Effector memory CD4-positive, alpha-beta T cell (primary cell): ENCODE results near the gene GOLPH3.

Experiments
- DNase-seq, 3 donors: peaks; one replicate each; pipeline ENCODE4 v3.0.0-alpha.2; 2020
- H3K27ac ChIP-seq: 2 replicates; pipeline ENCODE4 v1.7.0; 2013; ENCODE audit warnings: mild to moderate bottlenecking, low read length, moderate library complexity; ENCODE audit not compliant: insufficient read depth, poor library complexity, severe bottlenecking
- H3K27me3 ChIP-seq: replicated peaks from 2 replicates; pipeline ENCODE4 v1.7.0; 2013; ENCODE audit warnings: mild to moderate bottlenecking, low read length; ENCODE audit not compliant: insufficient read depth, control insufficient read depth, poor library complexity, severe bottlenecking
- H3K36me3 ChIP-seq: 2 replicates; pipeline ENCODE4 v1.7.0; 2013; ENCODE audit warnings: mild to moderate bottlenecking, low read length, moderate library complexity; ENCODE audit not compliant: control insufficient read depth, insufficient read depth
- H3K4me1 ChIP-seq: 2 replicates; pipeline ENCODE4 v1.7.0; 2013; ENCODE audit warnings: low read length, mild to moderate bottlenecking; ENCODE audit not compliant: control insufficient read depth, insufficient read depth, poor library complexity, severe bottlenecking
- H3K4me3 ChIP-seq: 2 replicates; pipeline ENCODE4 v1.7.0; 2013; ENCODE audit warnings: low read length, low read depth, mild to moderate bottlenecking; ENCODE audit not compliant: insufficient read depth, poor library complexity, severe bottlenecking
- H3K9me3 ChIP-seq: 2 replicates; pipeline ENCODE4 v1.7.0; 2013; ENCODE audit warnings: mild to moderate bottlenecking, low read length, moderate library complexity; ENCODE audit not compliant: control insufficient read depth

The GOLPH3 gene

GRCh38 chr5:32143617-32144377 lies 30.3 kb downstream of the GOLPH3 start:
- Histone ChIP-seq H3K27me3 (no peaks in the 10 kb centered on the region), H3K4me1 (peaks cover 2% of the 10 kb centered on the region), H3K27ac (no peak overlapping the region), H3K36me3 (no peaks in the 10 kb centered on the region), H3K9me3 (no peaks in the 10 kb centered on the region), H3K4me3 (no peak overlapping the region)
- no peak for DNase-seq

GRCh38 chr5:32138839-32139493 lies 35.2 kb downstream of the GOLPH3 start:
- H3K9me3 ChIP-seq, result no peaks in the 10 kb centered on the region
- no peaks in the 10 kb centered on the region for H3K27me3 ChIP-seq
- peaks cover 2% of the 10 kb centered on the region for H3K4me1 ChIP-seq
- peaks cover 7% of the 10 kb centered on the region for H3K36me3 ChIP-seq
- DNase-seq, result no peak
- H3K27ac ChIP-seq, result no peak overlapping the region
- H3K4me3 ChIP-seq, result no peak overlapping the region

- Histone ChIP-seq H3K27me3 (no peaks in the 10 kb centered on the region), H3K4me3 (no peak overlapping the region), H3K9me3 (no peaks in the 10 kb centered on the region), H3K36me3 (peaks cover 12% of the 10 kb centered on the region), H3K27ac (no peak overlapping the region), H3K4me1 (peaks cover 2% of the 10 kb centered on the region)
- no peak for DNase-seq
Measured at GRCh38 chr5:32136342-32136741, 37.8 kb downstream of the GOLPH3 start.

- Histone ChIP-seq H3K4me1 (peaks cover 2% of the 10 kb centered on the region), H3K9me3 (no peaks in the 10 kb centered on the region), H3K27ac (no peak overlapping the region), H3K4me3 (no peak overlapping the region), H3K27me3 (no peaks in the 10 kb centered on the region), H3K36me3 (peaks cover 12% of the 10 kb centered on the region)
- DNase-seq, result no peak
Measured at GRCh38 chr5:32135086-32135485, 39.0 kb downstream of the GOLPH3 start.

- no peak for DNase-seq
- Histone ChIP-seq H3K9me3 (no peaks in the 10 kb centered on the region), H3K27ac (no peak overlapping the region), H3K4me3 (no peak overlapping the region), H3K36me3 (peaks cover 12% of the 10 kb centered on the region), H3K27me3 (no peaks in the 10 kb centered on the region), H3K4me1 (no peaks in the 10 kb centered on the region)
Measured at GRCh38 chr5:32132757-32133156, 41.4 kb downstream of the GOLPH3 start.

GRCh38 chr5:32131604-32132003 lies 42.5 kb downstream of the GOLPH3 start:
- no peaks in the 10 kb centered on the region for H3K9me3 ChIP-seq
- no peaks in the 10 kb centered on the region for H3K27me3 ChIP-seq
- peaks cover 14% of the 10 kb centered on the region for H3K36me3 ChIP-seq
- H3K4me1 ChIP-seq, result no peaks in the 10 kb centered on the region
- no peak overlapping the region for H3K27ac ChIP-seq
- H3K4me3 ChIP-seq, result no peak overlapping the region
- no peak for DNase-seq

GRCh38 chr5:32130865-32131264 lies 43.3 kb downstream of the GOLPH3 start:
- H3K9me3 ChIP-seq, result no peaks in the 10 kb centered on the region
- H3K36me3 ChIP-seq, result peaks cover 21% of the 10 kb centered on the region
- H3K27me3 ChIP-seq, result no peaks in the 10 kb centered on the region
- H3K27ac ChIP-seq, result no peak overlapping the region
- no peaks in the 10 kb centered on the region for H3K4me1 ChIP-seq
- DNase-seq, result no peak
- H3K4me3 ChIP-seq, result no peak overlapping the region

GRCh38 chr5:32129074-32129598 lies 45.0 kb downstream of the GOLPH3 start:
- DNase-seq, result no peak
- Histone ChIP-seq H3K4me1 (no peaks in the 10 kb centered on the region), H3K36me3 (peaks cover 19% of the 10 kb centered on the region), H3K9me3 (no peaks in the 10 kb centered on the region), H3K27ac (no peak overlapping the region), H3K27me3 (no peaks in the 10 kb centered on the region), H3K4me3 (no peak overlapping the region)

GRCh38 chr5:32127711-32128110 lies 46.4 kb downstream of the GOLPH3 start:
- H3K4me1 ChIP-seq, result no peaks in the 10 kb centered on the region
- DNase-seq, result no peak
- H3K27me3 ChIP-seq, result no peaks in the 10 kb centered on the region
- H3K4me3 ChIP-seq, result no peak overlapping the region
- peaks cover 22% of the 10 kb centered on the region for H3K36me3 ChIP-seq
- H3K9me3 ChIP-seq, result no peaks in the 10 kb centered on the region
- no peak overlapping the region for H3K27ac ChIP-seq

GRCh38 chr5:32126691-32127090 lies 47.4 kb downstream of the GOLPH3 start:
- Histone ChIP-seq H3K9me3 (no peaks in the 10 kb centered on the region), H3K4me3 (no peak overlapping the region), H3K27me3 (no peaks in the 10 kb centered on the region), H3K36me3 (peaks cover 22% of the 10 kb centered on the region), H3K4me1 (no peaks in the 10 kb centered on the region), H3K27ac (no peak overlapping the region)
- DNase-seq, result no peak
